H1 (cell line): Measurements from ENCODE around the gene TBCB. TPM values are rescaled to one million over a fixed set of nuclear protein-coding genes. Genes with fewer than 3 reads are reported as not detected.

Source experiments
- CTBP2 ChIP-seq: IDR thresholded peaks from 2 replicates; pipeline ENCODE4 v1.7.0; 2011; ENCODE audit warnings: borderline replicate concordance, mild to moderate bottlenecking, moderate library complexity, mixed read lengths, low read length; ENCODE audit not compliant: insufficient read depth, insufficient read length
- FOSL1 ChIP-seq: IDR thresholded peaks from 2 replicates; pipeline ENCODE4 v1.6.1; 2011; ENCODE audit warnings: mild to moderate bottlenecking, low read depth, low read length, moderate library complexity; ENCODE audit not compliant: insufficient read depth
- POLR2A ChIP-seq, 2 experiments: IDR thresholded peaks; 1 replicate in 1 of 2; 2 replicates in 1 of 2; pipeline ENCODE4 v1.6.1; 2011; ENCODE audit warnings: low read depth in 2 of 2, low read length in 2 of 2, mild to moderate bottlenecking in 2 of 2; ENCODE audit errors: control extremely low read depth in 1 of 2
- RBBP5 ChIP-seq: IDR thresholded peaks from 2 replicates; pipeline ENCODE4 v1.7.1; 2012; ENCODE audit warnings: low read depth, mild to moderate bottlenecking, inconsistent platforms, low read length, moderate library complexity, borderline replicate concordance
- SIX5 ChIP-seq: IDR thresholded peaks from 2 replicates; pipeline ENCODE4 v1.6.1; 2011; ENCODE audit warnings: mild to moderate bottlenecking, low read depth, low read length
- SP1 ChIP-seq: IDR thresholded peaks from 2 replicates; pipeline ENCODE4 v1.6.1; 2011; ENCODE audit warnings: low read depth, low read length
- TBP ChIP-seq: IDR thresholded peaks from 2 replicates; pipeline ENCODE4 v1.6.1; 2011; ENCODE audit warnings: low read depth, low read length, improper control_type of control experiment
- polyA plus RNA-seq, 7 experiments: library from polyadenylated mRNA; depleted of rRNA in 3 of 7; stranded (reverse) in 5 of 7; unstranded in 2 of 7; fragments of >200 nt in 5 of 7; fragments of 200-250 nt in 2 of 7; gene quantifications; 1 replicate in 5 of 7; 2 replicates in 1 of 7; 4 replicates in 1 of 7; pipeline versions ENCODE4 v1.2.1 to v1.2.3, GENCODE V29; 2011 to 2013; ENCODE audit warnings: missing spikeins in 2 of 7, mixed read lengths in 2 of 7
- total RNA-seq: library from RNA; stranded (reverse); fragmentation: NEBNext Ultra II Directional; extraction: Animal tissue kit (Norgen Biotek cat#: 25700); gene quantifications from 2 replicates; pipeline ENCODE4 v1.2.1, GENCODE V29; 2021

The TBCB gene
- total and polyA plus RNA-seq, 2 of the 8 experiments (the other 6 are each of a cell fraction or from before 2014, with no cell fraction given) = 153 to 286 TPM

DNA sequence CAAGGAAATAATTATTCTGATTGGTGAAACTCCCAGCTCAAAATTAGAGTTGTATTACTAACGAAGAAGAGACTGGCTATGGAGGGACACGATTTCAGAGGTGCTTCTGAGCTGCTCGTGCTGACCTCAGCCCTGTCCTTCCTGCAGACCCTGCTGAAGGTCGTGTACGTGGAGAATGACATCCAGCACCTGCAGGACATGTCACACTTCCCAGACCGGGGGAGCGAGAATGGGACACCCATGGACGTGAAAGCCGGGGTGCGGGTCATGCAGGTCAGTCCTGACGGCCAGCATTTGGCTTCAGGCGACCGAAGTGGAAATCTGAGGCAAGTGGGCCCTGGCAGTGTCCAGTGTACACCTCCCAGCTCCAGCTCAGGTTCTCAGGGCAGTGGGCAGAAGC, 32.4 kb upstream of the TBCB start (continued):
- TF ChIP-seq FOSL1 = no peak
- TF ChIP-seq SIX5 = no peak
- no peak for TF ChIP-seq SP1
- TF ChIP-seq RBBP5 = no peak
- no peak for TF ChIP-seq TBP
- TF ChIP-seq CTBP2 = no peak
- TF ChIP-seq POLR2A (IDR thresholded peaks at IDR 0.05; ENCODE audit: control extremely low read depth in 1 of 2, low read depth in 2 of 2, low read length in 2 of 2) = no peak
